Liver (tissue), 9 donors: Measurements from ENCODE around the gene WNT5A. TPM values are rescaled to one million over a fixed set of nuclear protein-coding genes. Genes with fewer than 3 reads are reported as not detected.

ENCODE experiments used
- DNase-seq: peaks from one replicate; pipeline ENCODE4 v3.0.0-alpha.2; 2017; ENCODE audit warnings: low spot score
- H3K27ac ChIP-seq, 2 donors: one replicate each; pipeline ENCODE4 v1.7.0; 2013; ENCODE audit warnings: inconsistent platforms in 2 of 2, low read length in 2 of 2, control low read depth in 1 of 2, low read depth in 1 of 2, mild to moderate bottlenecking in 1 of 2
- H3K27me3 ChIP-seq, 4 donors: one replicate each; pipeline versions ENCODE4 v1.6.1 to v1.7.0; 2013; ENCODE audit warnings: low read length in 3 of 4, inconsistent platforms in 1 of 4, mild to moderate bottlenecking in 1 of 4, moderate library complexity in 1 of 4; ENCODE audit not compliant: control insufficient read depth in 4 of 4, insufficient read depth in 4 of 4
- H3K36me3 ChIP-seq, 4 donors: one replicate each; pipeline versions ENCODE4 v1.6.1 to v1.7.0; 2013; ENCODE audit warnings: low read length in 3 of 4, mild to moderate bottlenecking in 3 of 4, low read depth in 1 of 4, moderate library complexity in 1 of 4; ENCODE audit not compliant: control insufficient read depth in 4 of 4, insufficient read depth in 3 of 4
- H3K4me1 ChIP-seq, 4 donors: one replicate each; pipeline versions ENCODE4 v1.6.1 to v1.7.0; 2013; ENCODE audit warnings: low read length in 3 of 4, mild to moderate bottlenecking in 3 of 4, moderate library complexity in 1 of 4; ENCODE audit not compliant: control insufficient read depth in 4 of 4, insufficient read depth in 4 of 4
- H3K4me3 ChIP-seq, 3 donors: one replicate each; pipeline versions ENCODE4 v1.6.1 to v1.7.0; 2013; ENCODE audit warnings: low read length in 3 of 3, control low read depth in 1 of 3, low read depth in 1 of 3, mild to moderate bottlenecking in 1 of 3
- H3K9ac ChIP-seq, 2 donors: one replicate each; pipeline ENCODE4 v1.7.0; 2013; ENCODE audit warnings: low read length in 2 of 2, mild to moderate bottlenecking in 2 of 2, moderate library complexity in 2 of 2, control low read depth in 1 of 2, low read depth in 1 of 2
- H3K9me3 ChIP-seq, 4 donors: one replicate each; pipeline versions ENCODE4 v1.6.1 to v1.7.0; 2013; ENCODE audit warnings: low read length in 3 of 4; ENCODE audit not compliant: control insufficient read depth in 4 of 4
- ATF3 ChIP-seq: IDR thresholded peaks from 2 replicates; pipeline ENCODE4 v1.6.1; 2016; ENCODE audit warnings: antibody characterized with exemption
- EGR1 ChIP-seq, 2 donors: IDR thresholded peaks; 2 replicates each; pipeline ENCODE4 v1.6.1; 2016 to 2018; ENCODE audit warnings: antibody characterized with exemption in 2 of 2, low read depth in 2 of 2
- FOXA1 ChIP-seq: IDR thresholded peaks from 2 replicates; pipeline ENCODE4 v1.6.1; 2016; ENCODE audit warnings: antibody characterized with exemption
- FOXA2 ChIP-seq: IDR thresholded peaks from 2 replicates; pipeline ENCODE4 v1.6.1; 2016; ENCODE audit warnings: antibody characterized with exemption
- GABPA ChIP-seq, 2 donors: IDR thresholded peaks in 1 of 2; conservative IDR thresholded peaks in 1 of 2; 2 replicates each; pipeline ENCODE4 v1.6.1; 2016; ENCODE audit warnings: antibody characterized with exemption in 2 of 2, mild to moderate bottlenecking in 1 of 2, moderate library complexity in 1 of 2
- HNF4A ChIP-seq, 2 donors: conservative IDR thresholded peaks; 2 replicates each; pipeline ENCODE4 v1.6.1; 2016; ENCODE audit warnings: antibody characterized with exemption in 2 of 2, mild to moderate bottlenecking in 2 of 2
- HNF4G ChIP-seq: IDR thresholded peaks from 2 replicates; pipeline ENCODE4 v1.6.1; 2016; ENCODE audit warnings: antibody characterized with exemption
- JUND ChIP-seq, 2 donors: IDR thresholded peaks; 2 replicates each; pipeline ENCODE4 v1.6.1; 2016; ENCODE audit warnings: antibody characterized with exemption in 2 of 2
- MAX ChIP-seq: IDR thresholded peaks from 2 replicates; pipeline ENCODE4 v1.6.1; 2016; ENCODE audit warnings: antibody characterized with exemption
- NR2F2 ChIP-seq: IDR thresholded peaks from 2 replicates; pipeline ENCODE4 v1.6.1; 2016; ENCODE audit warnings: antibody characterized with exemption
- RAD21 ChIP-seq, 2 donors: IDR thresholded peaks; 2 replicates each; pipeline ENCODE4 v1.6.1; 2016; ENCODE audit warnings: antibody characterized with exemption in 2 of 2, mild to moderate bottlenecking in 2 of 2
- REST ChIP-seq: IDR thresholded peaks from 2 replicates; pipeline ENCODE4 v1.6.1; 2016; ENCODE audit warnings: antibody characterized with exemption, mild to moderate bottlenecking
- RXRA ChIP-seq, 2 donors: IDR thresholded peaks; 2 replicates each; pipeline ENCODE4 v1.6.1; 2017 to 2018; ENCODE audit warnings: antibody characterized with exemption in 2 of 2, mild to moderate bottlenecking in 1 of 2
- SP1 ChIP-seq: IDR thresholded peaks from 2 replicates; pipeline ENCODE4 v1.6.1; 2018; ENCODE audit warnings: antibody characterized with exemption, mild to moderate bottlenecking
- TAF1 ChIP-seq: conservative IDR thresholded peaks from 2 replicates; pipeline ENCODE4 v1.6.1; 2016; ENCODE audit warnings: antibody characterized with exemption, mild to moderate bottlenecking
- YY1 ChIP-seq: IDR thresholded peaks from 2 replicates; pipeline ENCODE4 v1.6.1; 2016; ENCODE audit warnings: antibody characterized with exemption, mild to moderate bottlenecking
- ZBTB33 ChIP-seq: IDR thresholded peaks from 2 replicates; pipeline ENCODE4 v1.6.1; 2016; ENCODE audit warnings: antibody characterized with exemption
- WGBS: extraction: QIAGEN DNeasy Blood & Tissue Kit; methylation state at CpG from one replicate; pipeline ENCODE4 v1.1.7; 2013; 5-methylcytosine and 5-hydroxymethylcytosine counted together
- polyA plus RNA-seq, 2 donors: library from polyadenylated mRNA; stranded (reverse) in 1 of 2; unstranded in 1 of 2; fragments of 200-250 nt in 1 of 2; fragments of >200 nt in 1 of 2; fragmentation: Nextera tagmentation in 1 of 2; extraction: Ambion mirVana in 1 of 2; gene quantifications; one replicate each; pipeline versions ENCODE4 v1.2.1 to v1.2.3, GENCODE V29; 2013 to 2015
- total RNA-seq, 2 donors: library from RNA; depleted of rRNA; stranded (reverse); fragments of >200 nt; gene quantifications; one replicate each; pipeline ENCODE4 v1.2.3, GENCODE V29; 2014
- TF ChIP-seq, protein P1 (sequence below): fragments of 150-350 bp; IDR thresholded peaks from 2 replicates; pipeline ENCODE4 v1.5.1; 2017; ENCODE audit warnings: improper control_type of control experiment, low read depth, low read length; ENCODE audit not compliant: missing input control
- donor health status: healthy.
- donor health status: healthy.
- donor health status: healthy.
- donor health status: healthy.
- donor health status: healthy.

Gene WNT5A
- total and polyA plus RNA-seq, 4 donors, result 0.18 to 1.3 (median 0.66) TPM

GRCh38 chr3:55484801-55485791 lies 2.0 kb downstream of the WNT5A start:
- H3K27me3 ChIP-seq, result no peaks in the 10 kb centered on the region
- 5% methylated on average over 57 of the region's 57 CpGs for WGBS
- H3K4me3 ChIP-seq, result peak overlapping the region; percentile 77 to 88 (median 79)
- no peaks in the 10 kb centered on the region for H3K9me3 ChIP-seq
- peaks cover 4 to 42% (median 20%) of the 10 kb centered on the region in 4 donors for H3K4me1 ChIP-seq
- peak overlapping the region; percentile 74 to 84 for H3K9ac ChIP-seq
- H3K27ac ChIP-seq, result peak overlapping the region; percentile 93 to 96
- DNase-seq, result peak; percentile 69
- TF ChIP-seq MAX (no peak), REST (no peak), GABPA (IDR thresholded peaks at IDR 0.05 in 1 of 2, conservative IDR thresholded peaks at IDR 0.05 in 1 of 2) (no peak), NR2F2 (no peak), RAD21 (IDR thresholded peaks at IDR 0.05) (peak; percentile 83 to 86), FOXA1 (no peak), YY1 (peak; percentile 33), ATF3 (no peak), JUND (IDR thresholded peaks at IDR 0.05) (no peak), FOXA2 (no peak), SP1 (no peak), RXRA (IDR thresholded peaks at IDR 0.05) (no peak), EGR1 (IDR thresholded peaks at IDR 0.05; ENCODE audit: low read depth in 2 of 2) (no peak), ZBTB33 (no peak), HNF4A (conservative IDR thresholded peaks at IDR 0.05) (no peak), HNF4G (no peak), TAF1 (no peak)
- TF ChIP-seq, protein P1, sequence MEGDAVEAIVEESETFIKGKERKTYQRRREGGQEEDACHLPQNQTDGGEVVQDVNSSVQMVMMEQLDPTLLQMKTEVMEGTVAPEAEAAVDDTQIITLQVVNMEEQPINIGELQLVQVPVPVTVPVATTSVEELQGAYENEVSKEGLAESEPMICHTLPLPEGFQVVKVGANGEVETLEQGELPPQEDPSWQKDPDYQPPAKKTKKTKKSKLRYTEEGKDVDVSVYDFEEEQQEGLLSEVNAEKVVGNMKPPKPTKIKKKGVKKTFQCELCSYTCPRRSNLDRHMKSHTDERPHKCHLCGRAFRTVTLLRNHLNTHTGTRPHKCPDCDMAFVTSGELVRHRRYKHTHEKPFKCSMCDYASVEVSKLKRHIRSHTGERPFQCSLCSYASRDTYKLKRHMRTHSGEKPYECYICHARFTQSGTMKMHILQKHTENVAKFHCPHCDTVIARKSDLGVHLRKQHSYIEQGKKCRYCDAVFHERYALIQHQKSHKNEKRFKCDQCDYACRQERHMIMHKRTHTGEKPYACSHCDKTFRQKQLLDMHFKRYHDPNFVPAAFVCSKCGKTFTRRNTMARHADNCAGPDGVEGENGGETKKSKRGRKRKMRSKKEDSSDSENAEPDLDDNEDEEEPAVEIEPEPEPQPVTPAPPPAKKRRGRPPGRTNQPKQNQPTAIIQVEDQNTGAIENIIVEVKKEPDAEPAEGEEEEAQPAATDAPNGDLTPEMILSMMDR, result peak; percentile 64
- H3K36me3 ChIP-seq, result no peaks in the 10 kb centered on the region
